Measurements from ENCODE around the gene ZNF407.
A peak's percentile ranks its signal among the peaks of the same experiment; 100 is the strongest.
"Not testable (repeated sequence)": the region's sequence is repeated elsewhere in the genome, so short reads cannot be mapped to it uniquely, and the experiment has no call there.

ZNF407 gene

GRCh38 chr18:74597662-74598349, at the start of gene ZNF407:
ZNF407 (plus strand) TSS chr18:74597870; CDS start chr18:74631020, 33,150 bp downstream.
- peak; percentile 63 to 81 (median 80) for DNase-seq

- no peak for DNase-seq
Measured at GRCh38 chr18:74549591-74550104, 48.0 kb upstream of the ZNF407 start.

GRCh38 chr18:74550886-74551285, 46.8 kb upstream of the ZNF407 start:
- no peak for DNase-seq

GRCh38 chr18:74551452-74551851, 46.2 kb upstream of the ZNF407 start:
- DNase-seq, result no peak

GRCh38 chr18:74551936-74552555, 45.6 kb upstream of the ZNF407 start:
- DNase-seq, result peak; percentile 42 to 66 (median 48)

GRCh38 chr18:74556126-74556525, 41.5 kb upstream of the ZNF407 start:
- DNase-seq, result no peak

- no peak for DNase-seq
Measured at GRCh38 chr18:74558096-74558495, 39.6 kb upstream of the ZNF407 start.

- no peak for DNase-seq
Measured at GRCh38 chr18:74562131-74562730, 35.4 kb upstream of the ZNF407 start.

- DNase-seq, result no peak
Measured at GRCh38 chr18:74562775-74563174, 34.9 kb upstream of the ZNF407 start.

- no peak for DNase-seq
Measured at GRCh38 chr18:74563999-74564398, 33.7 kb upstream of the ZNF407 start.

GRCh38 chr18:74565164-74565563, 32.5 kb upstream of the ZNF407 start:
- DNase-seq, result not testable (repeated sequence)

- DNase-seq, result not testable (repeated sequence)
Measured at GRCh38 chr18:74565993-74566392, 31.7 kb upstream of the ZNF407 start.

- no peak for DNase-seq
Measured at GRCh38 chr18:74567822-74568221, 29.8 kb upstream of the ZNF407 start.

GRCh38 chr18:74569401-74569800, 28.3 kb upstream of the ZNF407 start:
- DNase-seq, result no peak

GRCh38 chr18:74570266-74570665, 27.4 kb upstream of the ZNF407 start:
- DNase-seq, result no peak

GRCh38 chr18:74571895-74572680, 25.6 kb upstream of the ZNF407 start:
- DNase-seq, result no peak

- no peak for DNase-seq
Measured at GRCh38 chr18:74573053-74573452, 24.6 kb upstream of the ZNF407 start.

GRCh38 chr18:74574916-74575315, 22.8 kb upstream of the ZNF407 start:
- no peak for DNase-seq

- DNase-seq, result no peak
Measured at GRCh38 chr18:74577019-74577418, 20.7 kb upstream of the ZNF407 start.

- DNase-seq, result no peak
Measured at GRCh38 chr18:74579496-74580065, 18.1 kb upstream of the ZNF407 start.

GRCh38 chr18:74582642-74583041, 15.0 kb upstream of the ZNF407 start:
- no peak for DNase-seq

- DNase-seq, result no peak
Measured at GRCh38 chr18:74587441-74587840, 10.2 kb upstream of the ZNF407 start.

GRCh38 chr18:74589021-74589420, 8.6 kb upstream of the ZNF407 start:
- DNase-seq, result no peak
